GM12878 (cell line): ENCODE data around the gene SCN8A. TPM values are rescaled to one million over a fixed set of nuclear protein-coding genes. Genes with fewer than 3 reads are reported as not detected.

ENCODE experiments used
- ATAC-seq: fragments of 200-7000 bp; cut with Tn5 transposase; 3 replicates; pipeline ENCODE4 v1.9.1; 2020; ENCODE audit warnings: mild to moderate bottlenecking, moderate library complexity
- BruUV-seq: library from RNA; stranded (reverse); fragments of 400-500 nt; replicated peaks from 2 replicates; lab custom pipeline; 2021; lab: Mats Ljungman, UMichigan
- CTCF ChIA-PET: fragments of 300-600 bp; sonication (Branson Sonifier 250); formaldehyde crosslinking; extraction: SDS; loops from one replicate; lab custom pipeline; 2021; ENCODE audit warnings: inconsistent platforms; lab: Yijun Ruan, JAX
- POLR2A ChIA-PET: fragments of 350-600 bp; formaldehyde crosslinking; extraction: SDS; loops from one replicate; lab custom pipeline; 2021; ENCODE audit warnings: inconsistent platforms; lab: Charles Lee
- RAD21 ChIA-PET: fragments of 300-600 bp; sonication (Branson Sonifier 250); formaldehyde crosslinking; loops from one replicate; lab custom pipeline; 2023; ENCODE audit warnings: antibody characterized with exemption; ENCODE audit not compliant: unreplicated experiment; lab: Charles Lee
- SMC1A ChIA-PET: fragments of 300-600 bp; sonication (Branson Sonifier 250); formaldehyde crosslinking; loops from one replicate; lab custom pipeline; 2023; ENCODE audit not compliant: unreplicated experiment, uncharacterized antibody; lab: Charles Lee
- DNase-seq: peaks from one replicate; pipeline ENCODE4 v3.0.0-alpha.2; 2011; ENCODE audit warnings: low read depth, low spot score
- FAIRE-seq: peaks from 3 replicates; lab custom pipeline; 2011; peaks lifted over from hg19 to GRCh38; lab: Jason Lieb, UNC
- H2AFZ ChIP-seq: 2 replicates; pipeline ENCODE4 v1.6.0; 2011; ENCODE audit warnings: low read depth, low read length, control low read depth; ENCODE audit not compliant: control insufficient read depth
- H3K27ac ChIP-seq: 2 replicates; pipeline ENCODE4 v1.5.1; 2011; ENCODE audit warnings: control low read depth; ENCODE audit not compliant: control insufficient read depth, insufficient read depth
- H3K27me3 ChIP-seq, 2 experiments: replicated peaks in 1 of 2; 2 replicates each; pipeline versions ENCODE4 v1.6.0 to v1.6.1; 2011; ENCODE audit warnings: low read length in 1 of 2; ENCODE audit not compliant: control insufficient read depth in 2 of 2, insufficient read depth in 2 of 2
- H3K36me3 ChIP-seq, 2 experiments: 2 replicates each; pipeline ENCODE4 v1.5.1; 2011; ENCODE audit warnings: low read length in 1 of 2; ENCODE audit not compliant: control insufficient read depth in 2 of 2, insufficient read depth in 2 of 2
- H3K4me1 ChIP-seq: 2 replicates; pipeline ENCODE4 v1.6.1; 2011; ENCODE audit warnings: mild to moderate bottlenecking, low read length, moderate library complexity, mixed read lengths; ENCODE audit not compliant: control insufficient read depth, insufficient read depth
- H3K4me2 ChIP-seq: 2 replicates; pipeline ENCODE4 v1.6.0; 2011; ENCODE audit warnings: control low read depth; ENCODE audit not compliant: control insufficient read depth, insufficient read depth
- H3K4me3 ChIP-seq: fragments of 200-600 bp; sonication (generic); 2 replicates; pipeline ENCODE4 v1.5.1; 2016
- H3K79me2 ChIP-seq: 2 replicates; pipeline ENCODE4 v1.6.0; 2011; ENCODE audit warnings: low read length; ENCODE audit not compliant: control insufficient read depth, insufficient read depth
- H3K9ac ChIP-seq: 2 replicates; pipeline ENCODE4 v1.8.0; 2011; ENCODE audit warnings: low read length, control low read depth, mixed read lengths; ENCODE audit not compliant: control insufficient read depth, insufficient read depth
- H3K9me3 ChIP-seq: replicated peaks from 3 replicates; pipeline ENCODE4 v1.5.1; 2011; ENCODE audit warnings: mild to moderate bottlenecking, low read length; ENCODE audit not compliant: control insufficient read depth, insufficient read depth
- H4K20me1 ChIP-seq: 2 replicates; pipeline ENCODE4 v1.6.0; 2011; ENCODE audit not compliant: control insufficient read depth, insufficient read depth
- BACH1 ChIP-seq: fragments of 450-650 bp; IDR thresholded peaks from 2 replicates; pipeline ENCODE4 v1.6.1; 2017; ENCODE audit warnings: mild to moderate bottlenecking, borderline replicate concordance
- BRCA1 ChIP-seq: IDR thresholded peaks from 2 replicates; pipeline ENCODE4 v1.6.1; 2011; ENCODE audit warnings: low read depth, low read length, improper control_type of control experiment
- CREB1 ChIP-seq: IDR thresholded peaks from 2 replicates; pipeline ENCODE4 v1.6.1; 2012; ENCODE audit warnings: low read depth, mild to moderate bottlenecking, inconsistent platforms
- FOS ChIP-seq: IDR thresholded peaks from 3 replicates; pipeline ENCODE4 v1.6.1; 2011; ENCODE audit warnings: borderline replicate concordance; ENCODE audit not compliant: insufficient read length; ENCODE audit errors: extremely low read depth
- HDAC2 ChIP-seq: fragments of 200-600 bp; sonication (generic); IDR thresholded peaks from 2 replicates; pipeline ENCODE4 v1.6.1; 2017
- KAT2A ChIP-seq: conservative IDR thresholded peaks from 2 replicates; pipeline ENCODE4 v1.6.1; 2011; ENCODE audit warnings: low read depth, low read length; ENCODE audit not compliant: control insufficient read depth
- RAD21 ChIP-seq: IDR thresholded peaks from 2 replicates; pipeline ENCODE4 v1.6.1; 2011; ENCODE audit warnings: mild to moderate bottlenecking, low read depth, low read length, moderate library complexity; ENCODE audit not compliant: insufficient read depth
- RELA ChIP-seq: fragments of 450-650 bp; IDR thresholded peaks from 2 replicates; pipeline ENCODE4 v1.8.0; 2014; ENCODE audit warnings: borderline replicate concordance; ENCODE audit not compliant: partially characterized antibody
- SMC3 ChIP-seq: IDR thresholded peaks from 2 replicates; pipeline ENCODE4 v1.6.1; 2011; ENCODE audit warnings: low read length, improper control_type of control experiment, borderline replicate concordance
- TCF3 ChIP-seq: IDR thresholded peaks from 2 replicates; pipeline ENCODE4 v1.6.1; 2012; ENCODE audit warnings: low read depth, mild to moderate bottlenecking, low read length, borderline replicate concordance; ENCODE audit not compliant: insufficient read depth
- USF2 ChIP-seq: IDR thresholded peaks from 2 replicates; pipeline ENCODE4 v1.6.1; 2011; ENCODE audit warnings: low read depth, low read length, improper control_type of control experiment, borderline replicate concordance
- ZBTB4 ChIP-seq: fragments of 450-650 bp; formaldehyde crosslinking; IDR thresholded peaks from 2 replicates; pipeline ENCODE4 v1.4.0; 2022; ENCODE audit warnings: mild to moderate bottlenecking, moderate library complexity
- ZNF24 ChIP-seq: fragments of 450-650 bp; IDR thresholded peaks from 2 replicates; pipeline ENCODE4 v1.6.1; 2017; ENCODE audit warnings: antibody characterized with exemption, mild to moderate bottlenecking
- ZNF592 ChIP-seq: fragments of 450-650 bp; IDR thresholded peaks from 2 replicates; pipeline ENCODE4 v1.6.1; 2017; ENCODE audit warnings: mild to moderate bottlenecking, moderate library complexity
- WGBS: methylation state at CpG from one replicate; pipeline ENCODE4 v1.1.6; 2016; ENCODE audit warnings: low lambda C conversion rate; ENCODE audit not compliant: insufficient replicate concordance, insufficient coverage; ENCODE audit errors: missing lambda C conversion rate; 5-methylcytosine and 5-hydroxymethylcytosine counted together
- in situ Hi-C: fragments of 300-500 bp; cut with MboI; formaldehyde crosslinking; loops from 9 replicates; pipeline ENCODE4 v1.14.3; 2018; ENCODE audit warnings: mixed read lengths
- intact Hi-C: fragments of 100-400 bp; cut with micrococcal nuclease; formaldehyde crosslinking; loops from one replicate; pipeline ENCODE4 v1.14.2; 2022; ENCODE audit not compliant: unreplicated experiment
- polyA plus RNA-seq, 11 experiments: library from polyadenylated mRNA; depleted of rRNA in 4 of 11; unstranded in 6 of 11; stranded (reverse) in 5 of 11; fragments of >200 nt; fragmentation: Nextera tagmentation in 4 of 11; fragmentation: Illumina TruSeq in 1 of 11; extraction: Ambion mirVana in 4 of 11; extraction: Trizol in 1 of 11; gene quantifications; 1 replicate in 1 of 11; 2 replicates in 10 of 11; pipeline versions ENCODE4 v1.2.1 to v1.2.3, GENCODE V29; 2011 to 2016; ENCODE audit warnings: inconsistent platforms in 2 of 11, missing spikeins in 2 of 11, low read depth in 1 of 11
- total RNA-seq, 4 experiments: library from RNA; depleted of rRNA in 3 of 4; stranded (reverse); fragments of >200 nt in 3 of 4; fragmentation: Illumina TruSeq in 1 of 4; extraction: Trizol in 1 of 4; gene quantifications; 2 replicates each; pipeline versions ENCODE4 v1.2.1 to v1.2.3, GENCODE V29; 2013 to 2021

SCN8A gene
- total and polyA plus RNA-seq, 10 of the 15 experiments (the other 5 are each of a cell fraction or from before 2014, with no cell fraction given) = 0.02 to 0.23 (median 0.06) TPM; not detected in 2

GRCh38 chr12:51706206-51706605 is 115.2 kb downstream of the SCN8A start:
- TF ChIP-seq BRCA1 = no peak
- TF ChIP-seq BACH1 = no peak
- TF ChIP-seq TCF3 = no peak
- TF ChIP-seq KAT2A = no peak
- TF ChIP-seq ZNF592 = no peak
- TF ChIP-seq FOS = no peak
- TF ChIP-seq CREB1 = no peak
- no peak for TF ChIP-seq ZBTB4 (CRISPR knock-in tag)
- TF ChIP-seq RAD21 = no peak
- TF ChIP-seq SMC3 = no peak
- TF ChIP-seq RELA = no peak
- no peak for TF ChIP-seq HDAC2
- no peak for TF ChIP-seq ZNF24
- TF ChIP-seq USF2 = no peak
- TF ChIP-seq, all 136 proteins: peak for 0
- Histone ChIP-seq H3K36me3 (no peaks in the 10 kb centered on the region), H3K27ac (no peak overlapping the region), H3K4me1 (no peaks in the 10 kb centered on the region), H4K20me1 (no peaks in the 10 kb centered on the region), H2AFZ (no peak overlapping the region), H3K4me3 (no peak overlapping the region), H3K4me2 (no peak overlapping the region), H3K27me3 (peaks cover 0 to 2% of the 10 kb centered on the region in 2 experiments; a peak in 1 of 4 replicates), H3K9ac (no peak overlapping the region), H3K79me2 (no peaks in the 10 kb centered on the region), H3K9me3 (no peaks in the 10 kb centered on the region)
- ChIA-PET CTCF (interaction anchor here (0.6 kb wide), 1 partner anchor 572 kb away, joined by 3 read pairs; no protein-coding TSS in a partner anchor), SMC1A (no interaction called here), RAD21 (no interaction called here), POLR2A (no interaction called here)
- ATAC-seq (no peak), FAIRE-seq (no peak), DNase-seq (no peak)
- in situ Hi-C loops = no loop called here
- 15% methylated on average over 3 of the region's 3 CpGs for WGBS
- intact Hi-C loops = no loop called here
- BruUV-seq = no TSS peak
